ENCODE data around the gene CCDC87.

DNA sequence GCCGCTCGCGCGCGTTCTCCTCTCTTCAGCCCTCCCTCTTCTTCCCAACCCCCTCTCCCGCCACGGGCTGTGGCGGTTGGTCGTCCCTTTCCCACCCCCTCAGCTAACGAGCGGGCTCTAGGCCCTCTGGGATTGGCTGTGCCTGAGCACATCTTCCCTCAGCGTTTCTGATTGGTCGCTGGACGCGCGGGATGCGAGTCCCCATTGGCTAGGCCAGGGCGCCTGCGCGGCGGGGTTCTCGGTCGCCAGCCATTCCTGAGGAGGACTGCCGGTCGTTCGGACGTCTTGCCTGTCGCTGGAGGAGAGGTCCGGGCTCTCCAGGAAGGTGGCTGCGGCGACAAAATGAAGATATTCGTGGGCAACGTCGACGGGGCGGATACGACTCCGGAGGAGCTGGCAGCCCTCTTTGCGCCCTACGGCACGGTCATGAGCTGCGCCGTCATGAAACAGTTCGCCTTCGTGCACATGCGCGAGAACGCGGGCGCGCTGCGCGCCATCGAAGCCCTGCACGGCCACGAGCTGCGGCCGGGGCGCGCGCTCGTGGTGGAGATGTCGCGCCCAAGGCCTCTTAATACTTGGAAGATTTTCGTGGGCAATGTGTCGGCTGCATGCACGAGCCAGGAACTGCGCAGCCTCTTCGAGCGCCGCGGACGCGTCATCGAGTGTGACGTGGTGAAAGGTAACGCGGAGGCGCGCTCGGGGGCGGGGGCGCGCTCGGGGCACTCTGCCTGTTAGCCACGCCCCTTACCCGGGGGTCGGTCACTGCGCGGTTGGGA lies 23.7 kb upstream of the CCDC87 start, which contains the start of gene RBM14:
- TF ChIP-seq EP300 (IDR thresholded peaks at IDR 0.05), result no peak
- TF ChIP-seq, protein P1, sequence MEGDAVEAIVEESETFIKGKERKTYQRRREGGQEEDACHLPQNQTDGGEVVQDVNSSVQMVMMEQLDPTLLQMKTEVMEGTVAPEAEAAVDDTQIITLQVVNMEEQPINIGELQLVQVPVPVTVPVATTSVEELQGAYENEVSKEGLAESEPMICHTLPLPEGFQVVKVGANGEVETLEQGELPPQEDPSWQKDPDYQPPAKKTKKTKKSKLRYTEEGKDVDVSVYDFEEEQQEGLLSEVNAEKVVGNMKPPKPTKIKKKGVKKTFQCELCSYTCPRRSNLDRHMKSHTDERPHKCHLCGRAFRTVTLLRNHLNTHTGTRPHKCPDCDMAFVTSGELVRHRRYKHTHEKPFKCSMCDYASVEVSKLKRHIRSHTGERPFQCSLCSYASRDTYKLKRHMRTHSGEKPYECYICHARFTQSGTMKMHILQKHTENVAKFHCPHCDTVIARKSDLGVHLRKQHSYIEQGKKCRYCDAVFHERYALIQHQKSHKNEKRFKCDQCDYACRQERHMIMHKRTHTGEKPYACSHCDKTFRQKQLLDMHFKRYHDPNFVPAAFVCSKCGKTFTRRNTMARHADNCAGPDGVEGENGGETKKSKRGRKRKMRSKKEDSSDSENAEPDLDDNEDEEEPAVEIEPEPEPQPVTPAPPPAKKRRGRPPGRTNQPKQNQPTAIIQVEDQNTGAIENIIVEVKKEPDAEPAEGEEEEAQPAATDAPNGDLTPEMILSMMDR (IDR thresholded peaks at IDR 0.05), result no peak
